NCI-H187 (cell line): Measurements from ENCODE around the gene SAMD9L.
"Not testable (repeated sequence)": the region's sequence is repeated elsewhere in the genome, so short reads cannot be mapped to it uniquely, and the experiment has no call there.

Experiments
- DNase-seq, 2 experiments: peaks; one replicate each; lab custom pipeline; 2025; lab: John Stamatoyannopoulos, UW

Gene SAMD9L

GRCh38 chr7:93145354-93145753 is 2.8 kb downstream of the SAMD9L start:
- DNase-seq: no peak

- DNase-seq: no peak
These were observed 6.1 kb downstream of the SAMD9L start for GRCh38 chr7:93142127-93142526.

- no peak for DNase-seq
These were observed 7.5 kb downstream of the SAMD9L start for GRCh38 chr7:93140582-93141191.

GRCh38 chr7:93138576-93138975 is 9.6 kb downstream of the SAMD9L start:
- no peak for DNase-seq

- no peak for DNase-seq
These were observed 15.2 kb downstream of the SAMD9L start for GRCh38 chr7:93133005-93133404.

- no peak for DNase-seq
These were observed 16.0 kb downstream of the SAMD9L start for GRCh38 chr7:93132216-93132615.

- DNase-seq: not testable (repeated sequence)
These were observed 21.2 kb downstream of the SAMD9L start for GRCh38 chr7:93126954-93127353.

- not testable (repeated sequence) for DNase-seq
These were observed 24.7 kb downstream of the SAMD9L start for GRCh38 chr7:93123532-93123931.

GRCh38 chr7:93120592-93121549 is 27.3 kb downstream of the SAMD9L start:
- DNase-seq: no peak

- no peak for DNase-seq
These were observed 28.8 kb downstream of the SAMD9L start for GRCh38 chr7:93119191-93119905.

- DNase-seq: peak; percentile 14 to 45
These were observed 30.2 kb downstream of the SAMD9L start, which contains the start of gene SAMD9 for GRCh38 chr7:93117852-93118530. SAMD9 (minus strand) TSS chr7:93117979; CDS start chr7:93106097, 11,882 bp downstream.

- DNase-seq: no peak
These were observed 30.9 kb downstream of the SAMD9L start for GRCh38 chr7:93117327-93117726.

GRCh38 chr7:93115796-93116195 is 32.4 kb downstream of the SAMD9L start:
- DNase-seq: no peak

- no peak for DNase-seq
These were observed 40.2 kb downstream of the SAMD9L start for GRCh38 chr7:93108003-93108402.

GRCh38 chr7:93097388-93097787 is 50.8 kb downstream of the SAMD9L start:
- DNase-seq: no peak

GRCh38 chr7:93092757-93093370 is 55.3 kb downstream of the SAMD9L start:
- no peak for DNase-seq
